Breast epithelium (tissue), 4 donors: Measurements from ENCODE around the gene SPDEF. TPM values are rescaled to one million over a fixed set of nuclear protein-coding genes. Genes with fewer than 3 reads are reported as not detected.

Source experiments
- DNase-seq, 2 donors: peaks; one replicate each; pipeline ENCODE4 v3.0.0-alpha.2; 2019; ENCODE audit warnings: low spot score in 2 of 2
- H3K27ac ChIP-seq, 2 donors: fragments of 200-600 bp; sonication (generic) in 1 of 2; one replicate each; pipeline ENCODE4 v1.5.1; 2016 to 2019; ENCODE audit warnings: mild to moderate bottlenecking in 1 of 2
- H3K27me3 ChIP-seq, 2 donors: fragments of 200-600 bp; sonication (generic) in 1 of 2; one replicate each; pipeline versions ENCODE4 v1.5.1 to v1.6.0; 2017 to 2019; ENCODE audit warnings: control low read depth in 1 of 2, mild to moderate bottlenecking in 1 of 2
- H3K36me3 ChIP-seq: fragments of 200-600 bp; one replicate; pipeline ENCODE4 v1.5.1; 2019
- H3K4me1 ChIP-seq, 2 donors: fragments of 200-600 bp; sonication (generic); one replicate each; pipeline ENCODE4 v1.5.1; 2016 to 2019; ENCODE audit warnings: control low read depth in 1 of 2
- H3K4me3 ChIP-seq, 3 donors: fragments of 200-600 bp; sonication (generic); 1 replicate in 2 of 3; 2 replicates in 1 of 3; pipeline ENCODE4 v1.5.1; 2016 to 2019; ENCODE audit warnings: mild to moderate bottlenecking in 3 of 3, moderate library complexity in 2 of 3
- H3K9me3 ChIP-seq, 2 donors: fragments of 200-600 bp; sonication (generic) in 1 of 2; one replicate each; pipeline ENCODE4 v1.5.1; 2016 to 2019; ENCODE audit warnings: control low read depth in 1 of 2
- POLR2A ChIP-seq: fragments of 450-650 bp; IDR thresholded peaks from one replicate; pipeline ENCODE4 v1.6.1; 2016; ENCODE audit warnings: antibody characterized with exemption, mild to moderate bottlenecking, moderate library complexity
- POLR2AphosphoS5 ChIP-seq, 3 donors: sonication (generic); formaldehyde crosslinking; IDR thresholded peaks; one replicate each; pipeline ENCODE4 v1.6.1; 2017; ENCODE audit warnings: antibody characterized with exemption in 3 of 3
- intact Hi-C: fragments of 100-400 bp; cut with DNase I; formaldehyde crosslinking; loops from one replicate; pipeline ENCODE4 v1.15.1; 2023; ENCODE audit warnings: low total_unique reads
- total RNA-seq, 3 donors: library from RNA; depleted of rRNA; stranded (reverse); fragments of >200 nt; gene quantifications; one replicate each; pipeline ENCODE4 v1.1.0, GENCODE V29; 2016
- TF ChIP-seq, protein P1 (sequence below), 3 donors: fragments of 450-650 bp; IDR thresholded peaks; one replicate each; pipeline ENCODE4 v1.5.1; 2016 to 2017; ENCODE audit warnings: antibody characterized with exemption in 3 of 3, mild to moderate bottlenecking in 3 of 3, moderate library complexity in 3 of 3

The SPDEF gene
- total RNA-seq, 3 donors from 2014 or later: 0.48 to 123 (median 89.0) TPM

DNA sequence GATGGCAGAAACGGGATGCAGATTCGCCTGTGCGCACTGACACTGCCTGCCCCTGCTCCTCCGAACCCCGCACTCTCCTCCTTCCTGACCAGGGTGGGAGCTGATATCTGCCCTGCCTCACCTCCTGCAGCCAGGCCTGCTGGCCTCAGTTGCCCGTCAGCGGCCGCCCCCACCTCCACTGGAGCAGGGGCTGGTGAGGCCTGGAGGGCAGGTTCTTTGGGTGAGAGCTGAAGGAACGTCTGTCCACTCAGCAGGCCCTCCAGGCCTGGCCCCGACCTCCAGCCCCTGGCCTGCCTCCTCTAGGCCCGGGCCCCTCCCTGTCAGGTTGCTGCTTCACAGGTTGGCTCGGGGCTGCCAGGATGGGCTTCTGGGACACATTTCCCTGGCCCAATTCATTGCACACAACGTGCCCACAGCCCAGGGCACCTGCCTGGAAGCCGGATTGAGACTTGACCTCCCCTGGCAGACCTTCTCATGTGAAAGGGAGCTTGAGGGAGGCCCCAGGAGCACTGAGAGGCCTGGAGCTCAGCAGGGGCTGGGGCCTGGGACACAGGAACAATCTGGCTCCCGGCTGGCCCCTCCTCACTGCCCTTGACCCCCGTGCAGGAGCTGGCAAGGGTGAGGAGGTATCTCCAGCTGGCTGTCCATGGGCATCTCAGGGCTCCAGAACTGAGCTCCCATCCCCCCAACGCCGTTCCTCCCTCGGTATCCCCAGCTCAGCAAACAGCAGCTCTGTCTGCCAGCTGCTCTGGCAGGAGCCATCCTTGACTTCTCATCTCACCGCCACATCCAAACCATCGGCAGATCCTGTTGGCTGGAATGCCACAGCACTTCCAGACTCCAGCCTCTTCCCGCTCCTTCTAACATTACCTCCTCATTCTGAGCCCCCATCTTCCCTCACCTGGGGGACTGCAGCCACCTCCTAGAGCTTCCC is 39.5 kb downstream of the SPDEF start:
- no peak overlapping the region for H3K27ac ChIP-seq

DNA sequence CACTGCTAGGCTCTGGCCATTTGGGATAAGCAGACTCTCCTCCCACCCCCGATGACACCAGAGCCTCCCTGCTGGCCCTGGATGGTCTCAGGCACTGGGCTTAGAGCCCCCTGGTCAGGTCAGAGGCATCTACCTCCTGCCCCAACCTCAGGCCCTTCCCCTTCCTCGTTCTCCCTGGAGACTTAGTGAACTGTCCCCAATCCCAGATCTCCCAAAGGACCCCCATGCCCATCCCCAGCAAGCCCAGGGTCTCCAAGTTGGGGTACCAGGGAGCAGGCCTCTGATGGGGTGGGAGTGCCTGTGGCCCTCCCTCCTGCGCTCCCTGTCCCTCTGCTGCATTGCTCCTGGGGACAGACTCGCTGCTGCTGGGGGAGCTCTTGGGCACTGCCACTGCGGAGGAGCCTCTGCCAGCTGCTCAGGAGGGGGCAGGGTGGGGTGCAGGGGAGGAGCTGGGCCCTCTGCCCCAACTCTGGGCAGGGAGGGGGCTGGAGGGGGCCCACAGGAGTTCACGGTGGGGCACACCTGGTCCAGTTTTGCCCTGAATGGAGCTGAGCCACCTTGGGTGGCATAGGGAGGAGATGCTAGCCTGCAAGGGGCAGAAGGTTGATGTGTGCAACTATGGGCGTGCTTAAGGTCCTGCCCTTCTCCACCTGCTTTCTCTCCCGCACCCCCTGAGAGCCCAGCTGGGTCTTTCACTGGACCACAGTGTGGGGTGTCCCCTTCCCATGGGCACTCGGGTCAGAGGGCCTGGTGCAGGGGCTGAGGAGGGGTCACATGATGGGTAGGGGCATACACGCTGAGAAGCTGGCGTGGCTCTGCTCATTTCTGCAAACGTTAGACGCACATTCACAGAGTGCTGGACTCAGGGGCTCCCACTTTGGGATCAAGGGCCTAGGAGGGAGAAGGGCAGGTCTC is 40.4 kb downstream of the SPDEF start:
- no peaks in the 10 kb centered on the region for H3K27me3 ChIP-seq
- H3K4me3 ChIP-seq: no peak overlapping the region
- TF ChIP-seq POLR2AphosphoS5 (IDR thresholded peaks at IDR 0.05) (no peak), POLR2A (no peak)
- TF ChIP-seq, protein P1, sequence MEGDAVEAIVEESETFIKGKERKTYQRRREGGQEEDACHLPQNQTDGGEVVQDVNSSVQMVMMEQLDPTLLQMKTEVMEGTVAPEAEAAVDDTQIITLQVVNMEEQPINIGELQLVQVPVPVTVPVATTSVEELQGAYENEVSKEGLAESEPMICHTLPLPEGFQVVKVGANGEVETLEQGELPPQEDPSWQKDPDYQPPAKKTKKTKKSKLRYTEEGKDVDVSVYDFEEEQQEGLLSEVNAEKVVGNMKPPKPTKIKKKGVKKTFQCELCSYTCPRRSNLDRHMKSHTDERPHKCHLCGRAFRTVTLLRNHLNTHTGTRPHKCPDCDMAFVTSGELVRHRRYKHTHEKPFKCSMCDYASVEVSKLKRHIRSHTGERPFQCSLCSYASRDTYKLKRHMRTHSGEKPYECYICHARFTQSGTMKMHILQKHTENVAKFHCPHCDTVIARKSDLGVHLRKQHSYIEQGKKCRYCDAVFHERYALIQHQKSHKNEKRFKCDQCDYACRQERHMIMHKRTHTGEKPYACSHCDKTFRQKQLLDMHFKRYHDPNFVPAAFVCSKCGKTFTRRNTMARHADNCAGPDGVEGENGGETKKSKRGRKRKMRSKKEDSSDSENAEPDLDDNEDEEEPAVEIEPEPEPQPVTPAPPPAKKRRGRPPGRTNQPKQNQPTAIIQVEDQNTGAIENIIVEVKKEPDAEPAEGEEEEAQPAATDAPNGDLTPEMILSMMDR (IDR thresholded peaks at IDR 0.05): no peak
- H3K27ac ChIP-seq: no peak overlapping the region
- intact Hi-C loops: no loop called here
- no peak for DNase-seq
- H3K36me3 ChIP-seq: no peaks in the 10 kb centered on the region
- no peaks in the 10 kb centered on the region for H3K4me1 ChIP-seq
- H3K9me3 ChIP-seq: no peaks in the 10 kb centered on the region

More for the DNA sequence above, 39.5 kb downstream of the SPDEF start:
- H3K27me3 ChIP-seq: no peaks in the 10 kb centered on the region
- DNase-seq: no peak
- intact Hi-C loops: no loop called here
- H3K36me3 ChIP-seq: no peaks in the 10 kb centered on the region
- H3K4me1 ChIP-seq: no peaks in the 10 kb centered on the region
- H3K4me3 ChIP-seq: no peak overlapping the region
- H3K9me3 ChIP-seq: no peaks in the 10 kb centered on the region
- TF ChIP-seq, protein P1 (IDR thresholded peaks at IDR 0.05): no peak
- TF ChIP-seq POLR2AphosphoS5 (IDR thresholded peaks at IDR 0.05): no peak
- TF ChIP-seq POLR2A: no peak

DNA sequence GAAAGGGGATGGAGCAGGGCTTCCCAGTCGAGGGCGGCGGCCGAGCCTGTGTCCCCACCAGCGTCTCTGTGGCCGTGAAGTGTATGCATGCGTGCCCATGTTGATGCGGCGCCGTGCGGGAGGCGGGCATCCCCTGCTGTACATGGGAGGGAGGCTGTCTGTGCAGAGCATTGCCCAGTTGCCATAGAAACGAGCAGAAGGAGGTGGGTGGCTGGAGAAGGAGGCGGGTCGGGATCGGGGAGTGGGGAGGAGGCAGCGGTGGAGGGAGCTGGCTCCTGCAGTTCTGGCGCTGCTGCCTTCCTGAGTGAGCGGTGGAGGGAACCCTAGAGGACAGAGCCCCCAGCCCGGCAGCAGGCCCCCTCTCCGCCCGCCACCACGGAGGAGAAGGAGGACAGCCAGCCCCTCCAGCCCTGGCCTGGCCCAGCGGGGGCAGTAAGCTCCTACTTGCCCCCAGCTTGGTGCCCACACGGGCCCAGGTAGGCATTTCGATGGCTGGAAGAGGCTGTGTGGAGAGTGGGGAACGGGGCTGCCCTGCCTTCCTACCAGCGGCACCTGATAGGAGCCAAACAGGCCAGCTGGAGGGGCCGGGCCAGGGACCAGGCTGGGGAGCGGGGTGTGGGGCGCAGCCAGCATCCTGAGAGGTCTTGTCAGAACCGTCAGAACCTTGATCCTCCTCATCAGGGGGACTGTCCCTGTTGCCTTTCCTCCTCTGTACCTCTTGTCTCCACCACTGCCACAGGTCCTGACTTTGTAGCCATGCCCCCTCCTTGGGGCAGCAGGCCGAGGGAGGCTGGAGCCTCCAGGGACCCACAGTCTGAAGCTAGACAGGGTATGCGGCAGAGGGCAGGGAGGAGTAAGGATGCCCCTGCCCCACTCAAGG is 41.3 kb downstream of the SPDEF start:
- DNase-seq: no peak
- Histone ChIP-seq H3K4me1 (no peaks in the 10 kb centered on the region), H3K27ac (no peak overlapping the region), H3K4me3 (peak overlapping the region in 1 of 3 donors; percentile 28), H3K27me3 (no peaks in the 10 kb centered on the region), H3K36me3 (no peaks in the 10 kb centered on the region), H3K9me3 (no peaks in the 10 kb centered on the region)
- TF ChIP-seq, protein P1 (IDR thresholded peaks at IDR 0.05): no peak
- TF ChIP-seq POLR2AphosphoS5 (IDR thresholded peaks at IDR 0.05) (no peak), POLR2A (no peak)
- intact Hi-C loops: no loop called here

DNA sequence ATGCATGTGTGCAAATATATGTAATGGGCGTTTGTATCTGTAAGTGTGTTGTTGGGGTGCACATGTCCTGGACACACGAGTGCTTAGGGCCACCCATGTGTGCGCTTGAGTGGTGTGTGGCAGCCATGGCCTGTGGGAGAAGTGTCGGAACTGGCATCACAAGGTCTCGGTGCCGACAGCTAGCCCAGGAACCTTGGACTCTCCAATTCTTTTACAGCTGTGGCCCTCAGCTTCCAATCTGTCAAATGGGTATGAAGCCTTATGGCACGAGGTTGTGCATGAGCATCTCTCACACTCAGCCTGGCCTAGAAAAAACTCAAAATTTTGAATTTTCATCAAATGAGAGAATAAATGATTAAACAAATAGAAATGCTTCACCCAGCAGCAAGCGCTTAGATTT is 42.0 kb downstream of the SPDEF start:
- Histone ChIP-seq H3K4me3 (no peak overlapping the region), H3K27ac (no peak overlapping the region), H3K27me3 (no peaks in the 10 kb centered on the region), H3K4me1 (no peaks in the 10 kb centered on the region), H3K9me3 (no peaks in the 10 kb centered on the region), H3K36me3 (no peaks in the 10 kb centered on the region)
- TF ChIP-seq POLR2AphosphoS5 (IDR thresholded peaks at IDR 0.05) (no peak), POLR2A (no peak)
- TF ChIP-seq, protein P1 (IDR thresholded peaks at IDR 0.05): no peak
- DNase-seq: no peak
- intact Hi-C loops: no loop called here
